A673 (cell line): ENCODE results near the gene COL4A4.

Experiments
- EZH2 ChIP-seq: fragments of 200-600 bp; sonication (generic); IDR thresholded peaks from 2 replicates; pipeline ENCODE4 v1.6.1; 2017; ENCODE audit warnings: borderline replicate concordance, low read depth, mild to moderate bottlenecking, mixed read lengths, antibody characterized with exemption, low read length; ENCODE audit not compliant: poor library complexity, severe bottlenecking
- TF ChIP-seq, protein P1 (sequence below): fragments of 300-800, 200-600 bp; sonication (generic); conservative IDR thresholded peaks from 2 replicates; pipeline ENCODE4 v1.5.1; 2017; ENCODE audit warnings: low read depth, mild to moderate bottlenecking, antibody characterized with exemption, low read length, moderate library complexity, mixed read lengths

GRCh38 chr2:227082286-227082685 lies 81.7 kb downstream of the COL4A4 start:
- TF ChIP-seq, protein P1, sequence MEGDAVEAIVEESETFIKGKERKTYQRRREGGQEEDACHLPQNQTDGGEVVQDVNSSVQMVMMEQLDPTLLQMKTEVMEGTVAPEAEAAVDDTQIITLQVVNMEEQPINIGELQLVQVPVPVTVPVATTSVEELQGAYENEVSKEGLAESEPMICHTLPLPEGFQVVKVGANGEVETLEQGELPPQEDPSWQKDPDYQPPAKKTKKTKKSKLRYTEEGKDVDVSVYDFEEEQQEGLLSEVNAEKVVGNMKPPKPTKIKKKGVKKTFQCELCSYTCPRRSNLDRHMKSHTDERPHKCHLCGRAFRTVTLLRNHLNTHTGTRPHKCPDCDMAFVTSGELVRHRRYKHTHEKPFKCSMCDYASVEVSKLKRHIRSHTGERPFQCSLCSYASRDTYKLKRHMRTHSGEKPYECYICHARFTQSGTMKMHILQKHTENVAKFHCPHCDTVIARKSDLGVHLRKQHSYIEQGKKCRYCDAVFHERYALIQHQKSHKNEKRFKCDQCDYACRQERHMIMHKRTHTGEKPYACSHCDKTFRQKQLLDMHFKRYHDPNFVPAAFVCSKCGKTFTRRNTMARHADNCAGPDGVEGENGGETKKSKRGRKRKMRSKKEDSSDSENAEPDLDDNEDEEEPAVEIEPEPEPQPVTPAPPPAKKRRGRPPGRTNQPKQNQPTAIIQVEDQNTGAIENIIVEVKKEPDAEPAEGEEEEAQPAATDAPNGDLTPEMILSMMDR: no peak
- no peak for TF ChIP-seq EZH2
